Middle frontal gyrus (tissue), 1 donor: ENCODE measurements around the gene BRIP1.

Source experiments
- DNase-seq: peaks from one replicate; pipeline ENCODE4 v3.0.0-alpha.2; 2015; ENCODE audit warnings: low spot score; ENCODE audit errors: extremely low spot score

The BRIP1 gene

DNA sequence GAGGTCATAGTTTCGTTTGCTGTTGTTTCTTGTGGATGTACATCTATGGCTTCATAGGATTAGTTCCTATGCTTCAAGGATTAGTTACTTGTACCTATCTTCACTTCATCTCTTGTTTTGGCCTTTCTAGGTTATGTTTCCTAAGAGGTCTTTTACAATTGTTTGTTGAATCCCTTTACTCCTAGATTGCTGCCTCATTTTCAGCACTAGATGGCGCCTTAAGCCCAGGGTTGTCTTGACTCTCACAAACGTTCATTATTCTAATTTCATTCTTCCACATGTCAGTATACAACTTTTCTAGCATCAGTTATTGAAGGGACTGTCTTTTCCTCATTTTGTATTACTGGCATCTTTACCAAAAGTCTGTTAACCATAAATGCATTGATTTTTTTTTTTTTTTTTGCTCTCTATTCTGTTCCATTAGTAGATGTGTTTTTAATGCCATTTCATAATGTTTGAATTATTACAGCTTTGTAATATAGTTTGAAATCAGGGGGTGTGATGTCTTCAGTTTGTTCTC lies 227.4 kb downstream of the BRIP1 start:
- DNase-seq, result no peak

DNA sequence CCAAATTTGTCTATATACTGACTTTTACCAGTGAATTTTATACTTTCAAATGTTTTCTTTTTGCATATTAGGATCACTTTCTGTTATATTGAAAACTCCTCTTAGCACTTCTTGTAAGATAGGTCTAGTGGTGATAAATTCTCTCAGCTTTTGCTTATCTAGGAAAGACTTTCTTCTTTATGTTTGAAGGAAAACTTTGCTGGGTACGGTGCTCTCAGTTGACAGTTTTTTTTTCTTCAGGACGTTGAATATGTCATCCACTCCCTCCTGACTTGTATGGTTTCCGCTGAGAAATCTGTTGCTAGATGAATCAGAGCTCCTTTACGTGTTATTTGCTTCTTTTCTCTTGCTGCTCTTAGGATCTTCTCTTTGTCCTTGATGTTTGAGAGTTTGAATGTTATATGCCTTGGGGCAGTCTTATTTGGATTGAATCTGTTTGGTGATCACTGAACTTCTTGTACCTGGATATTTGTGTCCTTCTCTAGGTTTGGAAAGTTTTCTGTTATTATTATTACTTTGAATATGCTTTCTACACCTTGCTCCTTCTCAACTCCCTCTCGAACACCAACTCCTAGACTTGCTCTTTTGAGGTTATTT lies 228.3 kb downstream of the BRIP1 start:
- DNase-seq, result no peak

DNA sequence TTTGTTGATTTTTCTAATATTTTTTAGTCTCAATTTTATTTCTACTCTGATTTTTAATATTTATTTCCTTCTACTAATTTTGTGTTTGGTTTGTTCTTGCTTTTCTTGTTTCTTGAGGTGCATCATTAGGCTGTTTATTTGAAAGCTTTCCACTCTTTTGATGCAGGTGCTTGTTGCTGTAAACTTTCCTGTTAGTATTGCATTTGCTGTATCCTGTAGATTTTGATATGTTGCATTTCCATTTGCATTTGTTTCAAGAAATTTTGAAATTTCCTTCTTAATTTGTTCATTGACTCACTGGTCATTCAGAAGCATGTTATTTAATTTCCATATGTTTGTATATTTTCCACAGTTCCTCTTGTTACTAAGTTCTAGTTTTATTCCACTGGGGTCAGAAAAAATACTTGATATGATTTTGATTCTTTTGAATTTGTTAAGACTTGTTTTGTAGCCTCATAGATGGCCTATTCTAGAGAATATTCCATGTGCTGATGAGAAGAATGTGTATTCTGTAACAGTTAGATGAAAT lies 229.3 kb downstream of the BRIP1 start:
- no peak for DNase-seq

DNA sequence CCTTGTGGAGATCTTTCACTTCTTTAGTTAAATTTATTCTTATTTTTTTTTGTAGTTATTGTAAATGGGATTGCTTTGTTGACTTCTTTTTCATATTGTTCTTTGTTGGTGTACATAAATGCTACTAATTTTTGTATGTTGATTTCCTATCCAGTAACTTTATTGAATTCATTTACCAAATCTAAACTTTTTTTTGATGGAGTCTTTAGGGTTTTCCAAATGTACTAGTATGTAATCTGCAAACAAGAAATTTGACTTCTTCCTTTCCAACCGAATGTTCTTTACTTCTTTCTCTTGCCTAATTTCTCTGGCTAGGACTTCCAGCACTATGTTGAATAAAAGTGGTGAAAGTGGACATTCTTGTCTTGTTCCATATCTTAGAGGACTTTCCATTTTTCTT lies 230.5 kb downstream of the BRIP1 start:
- no peak for DNase-seq

DNA sequence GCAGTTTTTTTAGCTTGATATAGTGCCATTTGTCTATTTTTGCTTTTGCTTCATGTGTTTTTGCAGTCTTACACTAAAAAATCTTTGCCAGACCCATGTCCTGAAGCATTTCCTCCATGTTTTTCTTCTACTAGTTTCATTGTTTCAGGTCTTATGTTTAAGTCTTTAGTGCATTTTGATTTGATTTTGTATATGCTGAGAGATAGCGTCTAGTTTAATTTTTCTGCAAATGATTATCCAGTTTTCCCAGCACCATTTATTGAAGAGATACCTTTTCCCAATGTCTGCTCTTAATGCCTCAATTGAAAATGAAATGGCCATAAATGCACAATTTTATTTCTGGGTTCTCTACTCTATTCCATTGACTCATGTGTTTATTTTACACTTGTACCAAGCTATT lies 231.5 kb downstream of the BRIP1 start:
- DNase-seq, result no peak
